Measurements from ENCODE around the gene RBM44.

RBM44 gene

GRCh38 chr2:237790353-237790752 is 8.2 kb upstream of the RBM44 start:
- H3K4me3 ChIP-seq (ENCODE audit: low read depth, low read length) = no peak overlapping the region
- no peak for TF ChIP-seq CTCF (IDR thresholded peaks at IDR 0.05; ENCODE audit: low read depth, low read length)

GRCh38 chr2:237791977-237792727 is 6.4 kb upstream of the RBM44 start:
- no peak overlapping the region for H3K4me3 ChIP-seq (ENCODE audit: low read depth, low read length)
- TF ChIP-seq CTCF (IDR thresholded peaks at IDR 0.05; ENCODE audit: low read depth, low read length) = peak; percentile 41

- H3K4me3 ChIP-seq (ENCODE audit: low read depth, low read length) = no peak overlapping the region
- no peak for TF ChIP-seq CTCF (IDR thresholded peaks at IDR 0.05; ENCODE audit: low read depth, low read length)
These were observed 1.3 kb upstream of the RBM44 start for GRCh38 chr2:237797253-237797652.

- H3K4me3 ChIP-seq (ENCODE audit: low read depth, low read length) = no peak overlapping the region
- no peak for TF ChIP-seq CTCF (IDR thresholded peaks at IDR 0.05; ENCODE audit: low read depth, low read length)
These were observed 465 bp downstream of the RBM44 start for GRCh38 chr2:237799060-237799428.

- no peak overlapping the region for H3K4me3 ChIP-seq (ENCODE audit: low read depth, low read length)
- TF ChIP-seq CTCF (IDR thresholded peaks at IDR 0.05; ENCODE audit: low read depth, low read length) = no peak
These were observed 2.9 kb downstream of the RBM44 start for GRCh38 chr2:237801466-237801865.

- TF ChIP-seq CTCF (IDR thresholded peaks at IDR 0.05; ENCODE audit: low read depth, low read length) = no peak
- no peak overlapping the region for H3K4me3 ChIP-seq (ENCODE audit: low read depth, low read length)
These were observed 7.8 kb downstream of the RBM44 start for GRCh38 chr2:237806334-237806733.

- H3K4me3 ChIP-seq (ENCODE audit: low read depth, low read length) = no peak overlapping the region
- TF ChIP-seq CTCF (IDR thresholded peaks at IDR 0.05; ENCODE audit: low read depth, low read length) = no peak
These were observed 17.1 kb downstream of the RBM44 start for GRCh38 chr2:237815637-237816036.
